Nephron progenitor cell (in vitro differentiated cells): ENCODE measurements around the gene GPANK1.
"Not testable (repeated sequence)": the region's sequence is repeated elsewhere in the genome, so short reads cannot be mapped to it uniquely, and the experiment has no call there.

ENCODE experiments used
- DNase-seq: peaks from one replicate; pipeline ENCODE4 v3.0.0; 2021
- H3K27ac Mint-ChIP-seq: 2 replicates; pipeline ENCODE4 v1.8.0; 2021; ENCODE audit warnings: mild to moderate bottlenecking, moderate library complexity, mixed read lengths
- H3K27me3 Mint-ChIP-seq: 2 replicates; pipeline ENCODE4 v1.8.0; 2021; ENCODE audit warnings: mild to moderate bottlenecking, low read depth, mixed read lengths; ENCODE audit not compliant: poor library complexity
- H3K36me3 Mint-ChIP-seq: 2 replicates; pipeline ENCODE4 v1.8.0; 2021; ENCODE audit warnings: low read depth, mixed read lengths
- H3K4me1 Mint-ChIP-seq: 2 replicates; pipeline ENCODE4 v1.8.0; 2021; ENCODE audit warnings: mixed read lengths
- H3K4me3 Mint-ChIP-seq: 2 replicates; pipeline ENCODE4 v1.8.0; 2021; ENCODE audit warnings: mild to moderate bottlenecking, moderate library complexity, mixed read lengths
- H3K9me3 Mint-ChIP-seq: 2 replicates; pipeline ENCODE4 v1.8.0; 2021; ENCODE audit warnings: mild to moderate bottlenecking, moderate library complexity, mixed read lengths
- TF ChIP-seq, protein P1 (sequence below): fragments of 200-600 bp; sonication (generic); IDR thresholded peaks from 2 replicates; pipeline ENCODE4 v1.5.0; 2021; ENCODE audit warnings: antibody characterized with exemption

The GPANK1 gene

GRCh38 chr6:31710523-31711219 lies 45.9 kb upstream of the GPANK1 start:
- TF ChIP-seq, protein P1, sequence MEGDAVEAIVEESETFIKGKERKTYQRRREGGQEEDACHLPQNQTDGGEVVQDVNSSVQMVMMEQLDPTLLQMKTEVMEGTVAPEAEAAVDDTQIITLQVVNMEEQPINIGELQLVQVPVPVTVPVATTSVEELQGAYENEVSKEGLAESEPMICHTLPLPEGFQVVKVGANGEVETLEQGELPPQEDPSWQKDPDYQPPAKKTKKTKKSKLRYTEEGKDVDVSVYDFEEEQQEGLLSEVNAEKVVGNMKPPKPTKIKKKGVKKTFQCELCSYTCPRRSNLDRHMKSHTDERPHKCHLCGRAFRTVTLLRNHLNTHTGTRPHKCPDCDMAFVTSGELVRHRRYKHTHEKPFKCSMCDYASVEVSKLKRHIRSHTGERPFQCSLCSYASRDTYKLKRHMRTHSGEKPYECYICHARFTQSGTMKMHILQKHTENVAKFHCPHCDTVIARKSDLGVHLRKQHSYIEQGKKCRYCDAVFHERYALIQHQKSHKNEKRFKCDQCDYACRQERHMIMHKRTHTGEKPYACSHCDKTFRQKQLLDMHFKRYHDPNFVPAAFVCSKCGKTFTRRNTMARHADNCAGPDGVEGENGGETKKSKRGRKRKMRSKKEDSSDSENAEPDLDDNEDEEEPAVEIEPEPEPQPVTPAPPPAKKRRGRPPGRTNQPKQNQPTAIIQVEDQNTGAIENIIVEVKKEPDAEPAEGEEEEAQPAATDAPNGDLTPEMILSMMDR = no peak
- DNase-seq = no peak
- no peak overlapping the region for H3K4me3 Mint-ChIP-seq
- H3K36me3 Mint-ChIP-seq = no peaks in the 10 kb centered on the region
- no peak overlapping the region for H3K27ac Mint-ChIP-seq
- H3K9me3 Mint-ChIP-seq = no peaks in the 10 kb centered on the region
- peaks cover 62% of the 10 kb centered on the region for H3K4me1 Mint-ChIP-seq
- H3K27me3 Mint-ChIP-seq = peaks cover 4% of the 10 kb centered on the region

GRCh38 chr6:31709157-31709556 lies 44.4 kb upstream of the GPANK1 start:
- not testable (repeated sequence) for H3K36me3 Mint-ChIP-seq

GRCh38 chr6:31708224-31708623 lies 43.4 kb upstream of the GPANK1 start:
- Mint-ChIP-seq H3K4me3 (no peak overlapping the region), H3K9me3 (no peaks in the 10 kb centered on the region), H3K27ac (no peak overlapping the region), H3K27me3 (peaks cover 4% of the 10 kb centered on the region), H3K4me1 (peaks cover 41% of the 10 kb centered on the region), H3K36me3 (no peaks in the 10 kb centered on the region)
- DNase-seq = no peak
- TF ChIP-seq, protein P1 = no peak

More at GRCh38 chr6:31709157-31709556, 44.4 kb upstream of the GPANK1 start:
- H3K4me3 Mint-ChIP-seq, H3K27me3 Mint-ChIP-seq, DNase-seq, H3K9me3 Mint-ChIP-seq, H3K27ac Mint-ChIP-seq: not testable (repeated sequence)
- H3K4me1 Mint-ChIP-seq = peaks cover 47% of the 10 kb centered on the region

DNA sequence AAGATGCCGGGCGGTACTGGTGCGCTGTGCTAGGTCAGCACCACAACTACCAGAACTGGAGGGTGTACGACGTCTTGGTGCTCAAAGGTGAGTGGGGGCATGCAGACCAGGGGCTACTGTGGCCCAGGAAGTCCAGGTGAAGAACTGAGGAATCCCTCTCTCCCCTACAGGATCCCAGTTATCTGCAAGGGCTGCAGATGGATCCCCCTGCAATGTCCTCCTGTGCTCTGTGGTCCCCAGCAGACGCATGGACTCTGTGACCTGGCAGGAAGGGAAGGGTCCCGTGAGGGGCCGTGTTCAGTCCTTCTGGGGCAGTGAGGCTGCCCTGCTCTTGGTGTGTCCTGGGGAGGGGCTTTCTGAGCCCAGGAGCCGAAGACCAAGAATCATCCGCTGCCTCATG lies 42.9 kb upstream of the GPANK1 start:
- Mint-ChIP-seq H3K4me1 (peaks cover 37% of the 10 kb centered on the region), H3K36me3 (no peaks in the 10 kb centered on the region), H3K9me3 (no peaks in the 10 kb centered on the region), H3K4me3 (no peak overlapping the region), H3K27ac (no peak overlapping the region), H3K27me3 (peaks cover 4% of the 10 kb centered on the region)
- TF ChIP-seq, protein P1 = no peak
- no peak for DNase-seq

GRCh38 chr6:31706599-31706998 lies 41.8 kb upstream of the GPANK1 start, which contains the start of gene LY6G6F:
Gene LY6G6F, plus strand, starts transcription at chr6:31706866. Its CDS starts 41 bp downstream, at chr6:31706907.
- Mint-ChIP-seq H3K36me3 (no peaks in the 10 kb centered on the region), H3K9me3 (no peaks in the 10 kb centered on the region), H3K27me3 (peaks cover 7% of the 10 kb centered on the region), H3K4me3 (no peak within 1 kb of the TSS), H3K27ac (no peak within 1 kb of the TSS), H3K4me1 (peaks cover 36% of the 10 kb centered on the region)
- TF ChIP-seq, protein P1 = no peak
- no peak for DNase-seq

DNA sequence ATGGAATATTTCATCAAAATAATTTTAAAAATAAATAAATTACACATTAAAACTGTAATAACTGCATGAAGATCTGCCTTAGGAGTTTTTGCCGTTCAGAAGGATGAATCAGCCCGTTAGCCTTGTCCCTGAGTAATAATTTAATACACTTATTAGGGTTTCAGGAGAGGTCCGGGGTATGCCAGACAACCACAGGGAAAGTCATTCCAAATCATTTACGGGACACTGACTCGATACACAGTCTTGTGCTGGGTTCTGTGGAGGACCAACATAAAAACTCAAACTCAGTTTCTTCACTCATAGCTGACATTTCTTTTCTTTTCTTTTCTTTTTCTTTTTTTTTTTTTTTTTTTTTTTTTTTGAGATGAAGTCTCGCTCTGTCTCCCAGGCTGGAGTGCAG lies 41.1 kb upstream of the GPANK1 start:
- H3K4me1 Mint-ChIP-seq = peaks cover 36% of the 10 kb centered on the region
- no peak overlapping the region for H3K27ac Mint-ChIP-seq
- H3K27me3 Mint-ChIP-seq = peaks cover 7% of the 10 kb centered on the region
- H3K4me3 Mint-ChIP-seq = no peak overlapping the region
- no peak for DNase-seq
- TF ChIP-seq, protein P1 = no peak
- H3K9me3 Mint-ChIP-seq = no peaks in the 10 kb centered on the region
- H3K36me3 Mint-ChIP-seq = no peaks in the 10 kb centered on the region
